Measurements from ENCODE around the gene FIBCD1.

The FIBCD1 gene

GRCh38 chr9:130893341-130894101, 45.5 kb downstream of the FIBCD1 start:
- DNase-seq: no peak

GRCh38 chr9:130892477-130893304, 46.4 kb downstream of the FIBCD1 start:
- no peak for DNase-seq

GRCh38 chr9:130891688-130892476, 47.2 kb downstream of the FIBCD1 start:
- no peak for DNase-seq

DNA sequence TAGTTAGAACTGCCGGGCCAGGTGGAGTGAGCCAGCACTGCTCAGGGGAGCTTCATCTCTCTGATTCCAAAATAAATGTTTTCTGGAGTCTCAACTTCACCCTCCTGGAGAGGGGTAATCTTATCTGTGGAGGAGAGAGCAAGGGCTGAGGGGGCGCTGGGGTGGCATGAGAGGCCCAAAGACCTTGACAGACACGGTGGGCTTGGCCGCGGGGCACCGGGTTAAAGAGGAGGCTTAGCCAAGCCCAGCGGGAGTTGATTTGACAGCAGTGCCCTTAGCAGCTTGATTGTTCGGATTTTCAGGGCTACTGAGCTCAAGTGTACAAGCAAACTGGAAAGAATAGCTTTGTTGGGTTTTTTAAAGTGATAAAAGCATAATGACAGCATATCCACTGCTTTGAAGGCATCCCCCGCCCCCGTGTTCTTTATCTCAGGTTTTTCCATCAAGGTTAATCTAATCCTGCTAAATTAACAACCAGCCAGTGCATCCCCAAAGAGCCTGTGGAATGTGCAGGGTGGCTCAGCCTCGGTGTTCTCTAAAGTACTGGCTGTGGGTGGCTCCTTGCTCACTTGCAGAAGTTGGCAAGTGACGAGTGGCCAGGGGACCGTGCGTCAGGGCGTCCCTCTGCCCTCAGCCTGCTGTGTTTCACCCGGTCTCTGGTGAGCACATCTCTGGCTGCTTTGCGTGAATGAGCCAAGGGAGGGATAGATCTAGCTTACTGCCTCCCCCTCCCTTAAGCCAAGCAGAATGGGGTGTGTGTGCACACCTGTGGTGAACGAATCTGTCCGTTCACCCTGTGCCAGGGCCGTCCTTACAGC, 48.0 kb downstream of the FIBCD1 start:
- DNase-seq: no peak

DNA sequence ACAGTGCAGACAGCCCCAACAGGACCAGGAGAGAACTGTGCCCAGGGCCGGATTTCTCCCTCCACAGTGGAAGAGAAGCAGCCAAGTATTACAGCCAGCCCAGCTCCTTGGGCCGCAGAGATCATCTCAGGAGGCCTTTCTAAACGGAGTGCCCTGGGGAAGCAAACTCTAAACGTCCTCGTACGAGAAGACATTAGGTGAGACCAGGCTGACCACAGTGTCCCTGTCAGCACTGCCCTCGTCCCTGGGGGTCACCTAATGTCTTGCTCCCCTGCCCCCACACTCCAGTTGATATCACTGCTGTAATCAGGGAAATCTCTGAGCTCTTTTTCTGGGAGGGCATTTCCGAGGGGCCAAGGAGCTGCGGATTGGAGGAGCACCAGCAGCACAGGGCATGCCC, 48.9 kb downstream of the FIBCD1 start:
- no peak for DNase-seq

- no peak for DNase-seq
Observed at GRCh38 chr9:130888146-130888885, 50.7 kb downstream of the FIBCD1 start.

DNA sequence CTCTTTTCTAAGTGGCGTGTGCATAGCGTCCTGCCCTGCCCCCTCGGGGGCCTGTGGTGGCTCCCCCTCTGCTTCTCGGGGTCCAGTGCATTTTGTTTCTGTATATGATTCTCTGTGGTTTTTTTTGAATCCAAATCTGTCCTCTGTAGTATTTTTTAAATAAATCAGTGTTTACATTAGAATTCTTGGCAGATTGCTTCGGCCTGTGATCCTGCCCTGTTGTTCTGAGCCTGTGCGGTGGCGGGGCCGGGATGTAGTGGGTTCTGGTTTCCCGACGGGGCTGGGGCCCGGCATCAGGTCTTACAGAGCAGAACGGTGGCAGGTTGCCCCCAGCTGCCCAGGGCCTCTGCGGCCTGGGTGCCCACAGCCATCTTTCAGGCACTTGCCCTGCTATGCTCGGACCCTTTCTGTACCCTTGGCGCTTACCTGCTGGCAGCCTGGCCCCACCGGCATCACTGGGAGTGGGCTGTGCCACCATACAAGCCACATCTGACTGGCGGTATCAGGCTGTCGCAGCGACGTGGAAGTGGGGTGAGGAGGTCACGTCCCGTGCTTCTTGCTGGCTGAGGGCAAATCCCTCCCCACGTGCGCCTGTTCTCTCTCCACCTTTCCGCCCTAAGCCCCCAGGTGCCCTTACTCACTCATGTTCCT, 51.4 kb downstream of the FIBCD1 start:
- DNase-seq: no peak

DNA sequence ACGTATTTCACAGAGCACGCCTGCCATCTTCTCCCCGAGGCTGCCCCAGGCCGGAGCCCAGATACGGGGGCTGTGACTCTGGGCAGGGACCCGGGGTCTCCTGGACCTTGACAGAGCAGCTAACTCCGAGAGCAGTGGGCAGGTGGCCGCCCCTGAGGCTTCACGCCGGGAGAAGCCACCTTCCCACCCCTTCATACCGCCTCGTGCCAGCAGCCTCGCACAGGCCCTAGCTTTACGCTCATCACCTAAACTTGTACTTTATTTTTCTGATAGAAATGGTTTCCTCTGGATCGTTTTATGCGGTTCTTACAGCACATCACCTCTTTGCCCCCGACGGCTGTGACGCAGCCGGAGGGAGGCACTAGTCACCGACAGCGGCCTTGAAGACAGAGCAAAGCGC, 52.1 kb downstream of the FIBCD1 start:
- no peak for DNase-seq

DNA sequence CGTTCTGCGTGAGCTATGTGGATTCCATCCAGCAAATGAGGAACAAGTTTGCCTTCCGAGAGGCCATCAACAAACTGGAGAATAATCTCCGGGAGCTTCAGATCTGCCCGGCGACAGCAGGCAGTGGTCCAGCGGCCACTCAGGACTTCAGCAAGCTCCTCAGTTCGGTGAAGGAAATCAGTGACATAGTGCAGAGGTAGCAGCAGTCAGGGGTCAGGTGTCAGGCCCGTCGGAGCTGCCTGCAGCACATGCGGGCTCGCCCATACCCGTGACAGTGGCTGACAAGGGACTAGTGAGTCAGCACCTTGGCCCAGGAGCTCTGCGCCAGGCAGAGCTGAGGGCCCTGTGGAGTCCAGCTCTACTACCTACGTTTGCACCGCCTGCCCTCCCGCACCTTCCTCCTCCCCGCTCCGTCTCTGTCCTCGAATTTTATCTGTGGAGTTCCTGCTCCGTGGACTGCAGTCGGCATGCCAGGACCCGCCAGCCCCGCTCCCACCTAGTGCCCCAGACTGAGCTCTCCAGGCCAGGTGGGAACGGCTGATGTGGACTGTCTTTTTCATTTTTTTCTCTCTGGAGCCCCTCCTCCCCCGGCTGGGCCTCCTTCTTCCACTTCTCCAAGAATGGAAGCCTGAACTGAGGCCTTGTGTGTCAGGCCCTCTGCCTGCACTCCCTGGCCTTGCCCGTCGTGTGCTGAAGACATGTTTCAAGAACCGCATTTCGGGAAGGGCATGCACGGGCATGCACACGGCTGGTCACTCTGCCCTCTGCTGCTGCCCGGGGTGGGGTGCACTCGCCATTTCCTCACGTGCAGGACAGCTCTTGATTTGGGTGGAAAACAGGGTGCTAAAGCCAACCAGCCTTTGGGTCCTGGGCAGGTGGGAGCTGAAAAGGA, 53.3 kb downstream of the FIBCD1 start:
- no peak for DNase-seq

DNA sequence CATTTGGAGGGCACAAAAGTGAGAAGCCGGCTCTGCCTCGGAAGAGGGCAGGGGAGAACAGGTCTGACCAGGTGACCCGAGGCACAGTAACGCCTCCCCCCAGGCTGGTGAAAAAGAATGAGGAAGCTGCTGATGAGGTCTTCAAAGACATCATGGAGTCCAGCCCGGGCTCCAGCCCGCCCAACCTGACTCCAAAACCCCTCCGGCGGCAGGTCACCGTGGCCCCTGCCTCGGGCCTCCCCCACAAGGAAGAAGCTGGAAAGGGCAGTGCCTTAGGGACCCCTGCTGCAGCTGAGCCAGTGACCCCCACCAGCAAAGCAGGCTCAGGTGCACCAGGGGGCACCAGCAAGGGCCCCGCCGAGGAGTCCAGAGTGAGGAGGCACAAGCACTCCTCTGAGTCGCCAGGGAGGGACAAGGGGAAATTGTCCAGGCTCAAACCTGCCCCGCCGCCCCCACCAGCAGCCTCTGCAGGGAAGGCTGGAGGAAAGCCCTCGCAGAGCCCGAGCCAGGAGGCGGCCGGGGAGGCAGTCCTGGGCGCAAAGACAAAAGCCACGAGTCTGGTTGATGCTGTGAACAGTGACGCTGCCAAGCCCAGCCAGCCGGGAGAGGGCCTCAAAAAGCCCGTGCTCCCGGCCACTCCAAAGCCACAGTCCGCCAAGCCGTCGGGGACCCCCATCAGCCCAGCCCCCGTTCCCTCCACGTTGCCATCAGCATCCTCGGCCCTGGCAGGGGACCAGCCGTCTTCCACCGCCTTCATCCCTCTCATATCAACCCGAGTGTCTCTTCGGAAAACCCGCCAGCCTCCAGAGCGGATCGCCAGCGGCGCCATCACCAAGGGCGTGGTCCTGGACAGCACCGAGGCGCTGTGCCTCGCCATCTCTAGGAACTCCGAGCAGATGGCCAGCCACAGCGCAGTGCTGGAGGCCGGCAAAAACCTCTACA, 54.2 kb downstream of the FIBCD1 start:
- no peak for DNase-seq

- no peak for DNase-seq
Observed at GRCh38 chr9:130884111-130884531, 54.9 kb downstream of the FIBCD1 start.

DNA sequence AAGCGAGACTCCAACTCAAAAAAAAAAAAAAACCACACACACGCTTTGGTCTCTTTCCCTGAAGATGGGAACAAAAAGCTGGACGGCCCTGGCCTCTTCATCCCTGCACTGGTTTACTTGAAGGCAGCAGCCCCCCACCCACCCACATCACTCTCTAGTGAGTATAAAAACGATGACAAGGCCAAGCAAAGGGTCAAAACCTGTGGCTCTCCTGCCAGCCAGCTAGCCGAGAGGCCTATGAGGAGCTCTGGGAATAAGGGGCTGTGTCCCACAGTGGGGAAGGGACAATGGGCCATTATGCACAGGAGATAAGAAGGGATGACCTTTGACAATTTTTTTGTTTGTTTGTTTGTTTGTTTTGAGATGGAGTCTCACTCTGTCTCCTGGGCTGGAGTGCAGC, 55.6 kb downstream of the FIBCD1 start:
- no peak for DNase-seq

DNA sequence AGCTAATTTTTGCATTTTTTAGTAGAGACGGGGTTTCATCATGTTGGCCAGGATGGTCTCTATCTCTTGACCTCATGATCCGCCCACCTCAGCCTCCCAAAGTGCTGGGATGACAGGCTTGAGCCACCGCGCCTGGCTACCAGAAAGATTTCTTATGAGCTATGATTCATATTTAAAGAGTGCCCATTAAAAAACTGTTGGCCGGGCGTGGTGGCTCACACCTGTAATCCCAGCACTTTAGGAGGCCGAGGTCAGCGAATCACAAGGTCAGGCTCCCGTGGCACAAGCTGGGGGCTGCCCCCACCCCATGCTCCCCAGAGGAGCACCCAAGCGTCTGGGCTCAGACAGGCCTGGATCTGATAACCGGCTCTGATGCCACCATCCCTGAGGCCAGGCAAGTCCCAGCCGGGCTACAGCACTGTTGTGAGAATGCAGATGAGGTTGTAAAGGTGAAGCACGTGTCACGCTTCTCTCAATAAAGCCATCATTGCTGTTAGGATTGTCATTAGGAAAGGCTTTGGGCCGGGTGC, 56.3 kb downstream of the FIBCD1 start:
- no peak for DNase-seq

DNA sequence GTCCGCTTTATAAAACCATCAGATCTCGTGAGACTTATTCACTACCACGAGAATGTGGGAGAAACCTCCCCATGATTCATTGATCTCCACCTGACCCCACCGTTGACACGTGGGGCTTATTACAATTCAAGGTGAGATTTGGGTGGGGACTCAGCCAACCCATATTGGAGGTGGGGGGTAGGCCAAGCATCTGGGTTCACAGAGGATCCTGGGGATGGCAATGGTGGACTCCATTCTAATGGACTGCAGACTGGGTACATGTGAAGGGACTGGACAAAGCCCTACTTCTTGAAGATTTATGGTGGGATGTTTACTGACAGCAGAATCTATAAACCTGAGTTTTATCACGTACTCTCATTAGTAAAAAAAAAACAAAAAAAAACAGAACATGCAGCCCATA, 57.5 kb downstream of the FIBCD1 start:
- no peak for DNase-seq

- no peak for DNase-seq
Observed at GRCh38 chr9:130880599-130881220, 58.3 kb downstream of the FIBCD1 start.

DNA sequence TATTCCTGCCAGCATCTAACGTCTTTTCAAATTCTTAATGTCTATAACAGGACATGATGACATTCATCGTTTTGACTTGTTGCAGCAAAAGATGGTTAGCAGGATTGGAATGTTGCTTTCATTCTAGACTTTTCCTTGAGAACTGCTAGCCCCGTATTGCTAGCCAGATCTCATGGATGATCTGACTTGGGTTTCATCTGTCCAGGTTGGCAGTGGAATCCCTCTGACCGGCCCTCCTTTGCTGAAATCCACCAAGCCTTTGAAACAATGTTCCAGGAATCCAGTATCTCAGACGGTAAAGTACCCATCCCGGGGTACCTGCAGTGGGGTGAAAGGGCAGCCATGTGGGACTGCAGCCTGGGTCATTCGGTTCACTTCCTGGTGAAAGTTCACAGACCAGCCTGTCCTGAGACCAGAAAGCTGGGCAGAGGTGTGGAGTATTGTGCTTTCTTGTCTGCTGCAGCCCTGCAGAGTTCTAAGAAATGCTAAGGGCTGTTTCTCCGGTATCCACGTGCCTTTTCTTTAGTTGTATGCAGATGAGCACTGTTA, 59.1 kb downstream of the FIBCD1 start:
- no peak for DNase-seq

- no peak for DNase-seq
Observed at GRCh38 chr9:130878295-130878694, 60.8 kb downstream of the FIBCD1 start.

DNA sequence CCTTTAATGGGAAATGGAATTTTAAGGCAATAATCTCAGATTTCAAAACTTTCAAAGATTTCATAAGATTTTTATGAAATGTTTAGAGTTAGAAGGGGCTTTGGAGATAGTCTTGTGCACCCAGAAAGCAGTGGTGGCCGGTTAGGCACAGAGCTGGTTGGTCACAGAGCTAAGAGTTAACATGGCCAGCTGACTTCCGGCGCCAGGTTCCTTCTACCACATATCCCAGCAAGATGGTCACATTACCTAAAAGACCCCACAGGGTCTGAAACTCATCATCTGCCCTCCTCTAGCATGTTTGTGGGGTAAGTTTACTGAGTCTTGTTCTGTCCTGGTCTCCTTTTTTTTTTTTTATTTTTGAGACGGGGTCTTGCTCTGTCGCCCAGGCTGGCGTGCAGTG, 61.7 kb downstream of the FIBCD1 start:
- no peak for DNase-seq
